ENCODE results near the gene EFCAB13. TPM values are rescaled to one million over a fixed set of nuclear protein-coding genes. Genes with fewer than 3 reads are reported as not detected.

The EFCAB13 gene, protein sequence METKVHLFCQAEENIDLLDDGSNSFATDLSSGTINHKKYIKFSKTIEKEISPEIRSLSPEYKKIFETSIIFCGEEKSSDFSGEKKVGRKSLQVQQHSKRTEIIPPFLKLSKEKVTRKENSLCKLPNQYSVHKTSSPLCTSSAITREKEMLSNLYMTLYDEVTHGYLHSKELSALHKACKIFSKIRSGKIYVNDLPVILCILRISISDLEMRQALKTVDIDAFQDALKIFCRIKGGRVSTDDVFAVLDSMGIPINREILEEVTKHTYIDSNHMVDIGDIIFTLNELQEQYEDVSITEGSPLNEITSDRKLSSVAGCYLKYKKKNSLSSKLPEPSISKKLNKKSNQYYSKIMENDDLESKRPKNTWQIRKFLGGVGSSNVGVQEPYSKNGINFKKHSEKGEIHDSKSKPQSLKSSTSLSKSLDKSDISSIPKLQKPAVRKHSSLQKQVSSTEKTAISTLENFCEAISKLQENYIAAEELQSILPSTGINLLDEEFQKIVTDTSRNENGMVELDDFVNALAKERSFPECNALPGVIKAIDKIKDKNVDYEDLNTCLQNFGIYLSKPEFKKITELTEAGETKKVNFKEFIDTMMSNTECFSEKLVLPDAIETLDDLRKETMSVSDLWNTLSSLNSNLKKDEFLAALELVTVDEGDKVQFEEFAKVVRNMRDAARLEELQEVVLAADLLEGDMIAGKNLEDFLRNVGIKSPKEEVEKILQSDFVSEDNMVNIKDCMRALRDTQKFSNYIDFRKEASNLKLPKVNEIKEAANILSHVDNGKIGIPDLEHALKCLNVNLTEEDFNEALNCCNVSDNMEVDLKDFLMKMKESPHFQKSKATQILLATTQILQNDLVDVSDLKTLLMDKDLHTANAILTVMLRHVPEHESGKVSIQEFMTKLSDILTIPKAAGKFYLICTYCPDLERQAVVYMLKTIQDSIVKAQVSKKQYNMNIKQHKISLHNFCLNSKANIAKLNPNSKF
- total RNA-seq (1 to 10 TPM; 2.0 to 2.6 TPM), polyA plus RNA-seq (1 to 10 TPM in 1 of 2 donors, under 1 TPM in 1; 0.80 to 2.9 TPM)

DNA sequence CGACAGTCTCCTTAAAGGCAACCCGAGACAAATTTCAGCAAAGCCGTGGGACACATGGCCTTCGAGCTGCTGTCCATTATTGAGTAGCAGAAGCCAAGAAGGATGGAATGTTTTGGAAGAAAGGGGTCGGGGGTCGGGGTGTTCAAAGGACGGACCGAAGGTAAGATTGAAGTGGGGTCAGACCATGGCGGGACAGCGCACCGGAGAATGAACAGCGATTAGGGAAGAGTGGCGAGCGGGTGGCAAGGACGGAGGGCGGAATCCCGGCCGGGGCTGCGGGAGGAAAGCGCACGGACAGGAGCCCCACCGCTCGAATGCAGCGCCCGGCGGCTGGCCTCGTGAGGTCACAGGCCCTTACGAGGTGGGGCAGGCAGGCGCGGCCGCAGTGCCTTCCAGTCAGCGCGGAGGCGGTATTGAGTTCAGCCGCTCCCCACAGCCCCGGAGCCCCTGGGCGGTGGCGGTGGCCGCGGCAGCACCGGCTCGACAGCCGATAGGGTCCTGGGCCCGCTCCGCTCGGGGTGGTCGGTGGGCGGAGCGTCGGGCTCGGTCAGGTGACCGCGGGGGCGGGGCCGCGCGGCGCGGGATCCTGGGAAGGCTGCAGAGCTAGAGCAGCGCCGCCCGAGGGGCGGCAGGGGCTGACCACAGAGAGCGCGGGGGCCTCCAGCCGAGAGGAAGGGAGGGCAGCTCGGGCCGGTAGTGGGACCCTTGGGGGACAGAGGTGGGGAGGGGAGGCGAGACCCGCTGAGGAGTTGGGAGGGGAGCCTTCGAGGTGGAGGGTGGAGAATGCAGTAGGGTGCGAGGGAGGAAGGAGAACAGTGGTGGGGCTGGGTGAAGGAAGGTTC, at the start of gene EFCAB13:
TSS of gene EFCAB13 (plus strand) at position 574 of the 842 bp plus-strand sequence. CDS start 4,399 bp downstream, outside the sequence.
- WGBS: under 1% methylated on average over 72 of the region's 72 CpGs
- Histone ChIP-seq H3K4me3 (ENCODE audit: low read depth in 1 of 3, low read length in 3 of 3) (peak within 1 kb of the TSS; percentile 53 to 79 (median 67)), H3K36me3 (ENCODE audit: control insufficient read depth in 4 of 4, insufficient read depth in 3 of 4, low read depth in 1 of 4, low read length in 3 of 4) (no peaks in the 10 kb centered on the region), H3K27me3 (ENCODE audit: control insufficient read depth in 4 of 4, insufficient read depth in 4 of 4, low read length in 3 of 4) (no peaks in the 10 kb centered on the region), H3K9ac (ENCODE audit: low read depth in 1 of 2, low read length in 2 of 2) (peak within 1 kb of the TSS; percentile 52 to 92), H3K27ac (ENCODE audit: low read depth in 1 of 2, low read length in 2 of 2) (peak within 1 kb of the TSS; percentile 81 to 88), H3K4me1 (ENCODE audit: control insufficient read depth in 4 of 4, insufficient read depth in 4 of 4, low read length in 3 of 4) (peaks cover 0 to 9% (median 0%) of the 10 kb centered on the region in 4 donors), H3K9me3 (ENCODE audit: control insufficient read depth in 4 of 4, low read length in 3 of 4) (no peaks in the 10 kb centered on the region)
- DNase-seq (ENCODE audit: low spot score): peak; percentile 92
- TF ChIP-seq, protein P1, sequence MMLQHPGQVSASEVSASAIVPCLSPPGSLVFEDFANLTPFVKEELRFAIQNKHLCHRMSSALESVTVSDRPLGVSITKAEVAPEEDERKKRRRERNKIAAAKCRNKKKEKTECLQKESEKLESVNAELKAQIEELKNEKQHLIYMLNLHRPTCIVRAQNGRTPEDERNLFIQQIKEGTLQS (IDR thresholded peaks at IDR 0.05): no peak
- TF ChIP-seq RAD21 (IDR thresholded peaks at IDR 0.05) (peak in 1 of 2 donors; percentile 54), TAF1 (conservative IDR thresholded peaks at IDR 0.05) (peak; percentile 61), NR2F2 (IDR thresholded peaks at IDR 0.05) (no peak), RXRA (IDR thresholded peaks at IDR 0.05) (peak in 1 of 2 donors; percentile 25), EGR1 (IDR thresholded peaks at IDR 0.05; ENCODE audit: low read depth in 2 of 2) (peak in 1 of 2 donors; percentile 54), HNF4G (IDR thresholded peaks at IDR 0.05) (no peak), FOXA2 (IDR thresholded peaks at IDR 0.05) (no peak), HNF4A (conservative IDR thresholded peaks at IDR 0.05) (peak in 1 of 2 donors; percentile 21), YY1 (IDR thresholded peaks at IDR 0.05) (no peak)
- TF ChIP-seq, protein P2, sequence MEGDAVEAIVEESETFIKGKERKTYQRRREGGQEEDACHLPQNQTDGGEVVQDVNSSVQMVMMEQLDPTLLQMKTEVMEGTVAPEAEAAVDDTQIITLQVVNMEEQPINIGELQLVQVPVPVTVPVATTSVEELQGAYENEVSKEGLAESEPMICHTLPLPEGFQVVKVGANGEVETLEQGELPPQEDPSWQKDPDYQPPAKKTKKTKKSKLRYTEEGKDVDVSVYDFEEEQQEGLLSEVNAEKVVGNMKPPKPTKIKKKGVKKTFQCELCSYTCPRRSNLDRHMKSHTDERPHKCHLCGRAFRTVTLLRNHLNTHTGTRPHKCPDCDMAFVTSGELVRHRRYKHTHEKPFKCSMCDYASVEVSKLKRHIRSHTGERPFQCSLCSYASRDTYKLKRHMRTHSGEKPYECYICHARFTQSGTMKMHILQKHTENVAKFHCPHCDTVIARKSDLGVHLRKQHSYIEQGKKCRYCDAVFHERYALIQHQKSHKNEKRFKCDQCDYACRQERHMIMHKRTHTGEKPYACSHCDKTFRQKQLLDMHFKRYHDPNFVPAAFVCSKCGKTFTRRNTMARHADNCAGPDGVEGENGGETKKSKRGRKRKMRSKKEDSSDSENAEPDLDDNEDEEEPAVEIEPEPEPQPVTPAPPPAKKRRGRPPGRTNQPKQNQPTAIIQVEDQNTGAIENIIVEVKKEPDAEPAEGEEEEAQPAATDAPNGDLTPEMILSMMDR (IDR thresholded peaks at IDR 0.05; ENCODE audit: low read depth, low read length, missing input control): peak; percentile 18
- TF ChIP-seq, protein P3, sequence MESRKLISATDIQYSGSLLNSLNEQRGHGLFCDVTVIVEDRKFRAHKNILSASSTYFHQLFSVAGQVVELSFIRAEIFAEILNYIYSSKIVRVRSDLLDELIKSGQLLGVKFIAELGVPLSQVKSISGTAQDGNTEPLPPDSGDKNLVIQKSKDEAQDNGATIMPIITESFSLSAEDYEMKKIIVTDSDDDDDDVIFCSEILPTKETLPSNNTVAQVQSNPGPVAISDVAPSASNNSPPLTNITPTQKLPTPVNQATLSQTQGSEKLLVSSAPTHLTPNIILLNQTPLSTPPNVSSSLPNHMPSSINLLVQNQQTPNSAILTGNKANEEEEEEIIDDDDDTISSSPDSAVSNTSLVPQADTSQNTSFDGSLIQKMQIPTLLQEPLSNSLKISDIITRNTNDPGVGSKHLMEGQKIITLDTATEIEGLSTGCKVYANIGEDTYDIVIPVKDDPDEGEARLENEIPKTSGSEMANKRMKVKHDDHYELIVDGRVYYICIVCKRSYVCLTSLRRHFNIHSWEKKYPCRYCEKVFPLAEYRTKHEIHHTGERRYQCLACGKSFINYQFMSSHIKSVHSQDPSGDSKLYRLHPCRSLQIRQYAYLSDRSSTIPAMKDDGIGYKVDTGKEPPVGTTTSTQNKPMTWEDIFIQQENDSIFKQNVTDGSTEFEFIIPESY (IDR thresholded peaks at IDR 0.05): no peak
- TF ChIP-seq, protein P4, sequence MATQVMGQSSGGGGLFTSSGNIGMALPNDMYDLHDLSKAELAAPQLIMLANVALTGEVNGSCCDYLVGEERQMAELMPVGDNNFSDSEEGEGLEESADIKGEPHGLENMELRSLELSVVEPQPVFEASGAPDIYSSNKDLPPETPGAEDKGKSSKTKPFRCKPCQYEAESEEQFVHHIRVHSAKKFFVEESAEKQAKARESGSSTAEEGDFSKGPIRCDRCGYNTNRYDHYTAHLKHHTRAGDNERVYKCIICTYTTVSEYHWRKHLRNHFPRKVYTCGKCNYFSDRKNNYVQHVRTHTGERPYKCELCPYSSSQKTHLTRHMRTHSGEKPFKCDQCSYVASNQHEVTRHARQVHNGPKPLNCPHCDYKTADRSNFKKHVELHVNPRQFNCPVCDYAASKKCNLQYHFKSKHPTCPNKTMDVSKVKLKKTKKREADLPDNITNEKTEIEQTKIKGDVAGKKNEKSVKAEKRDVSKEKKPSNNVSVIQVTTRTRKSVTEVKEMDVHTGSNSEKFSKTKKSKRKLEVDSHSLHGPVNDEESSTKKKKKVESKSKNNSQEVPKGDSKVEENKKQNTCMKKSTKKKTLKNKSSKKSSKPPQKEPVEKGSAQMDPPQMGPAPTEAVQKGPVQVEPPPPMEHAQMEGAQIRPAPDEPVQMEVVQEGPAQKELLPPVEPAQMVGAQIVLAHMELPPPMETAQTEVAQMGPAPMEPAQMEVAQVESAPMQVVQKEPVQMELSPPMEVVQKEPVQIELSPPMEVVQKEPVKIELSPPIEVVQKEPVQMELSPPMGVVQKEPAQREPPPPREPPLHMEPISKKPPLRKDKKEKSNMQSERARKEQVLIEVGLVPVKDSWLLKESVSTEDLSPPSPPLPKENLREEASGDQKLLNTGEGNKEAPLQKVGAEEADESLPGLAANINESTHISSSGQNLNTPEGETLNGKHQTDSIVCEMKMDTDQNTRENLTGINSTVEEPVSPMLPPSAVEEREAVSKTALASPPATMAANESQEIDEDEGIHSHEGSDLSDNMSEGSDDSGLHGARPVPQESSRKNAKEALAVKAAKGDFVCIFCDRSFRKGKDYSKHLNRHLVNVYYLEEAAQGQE (IDR thresholded peaks at IDR 0.05): peak; percentile 92

Data from liver (tissue), 9 donors.